ENCODE data around the gene KRT15.
"Not testable (repeated sequence)": the region's sequence is repeated elsewhere in the genome, so short reads cannot be mapped to it uniquely, and the experiment has no call there.

The KRT15 gene

GRCh38 chr17:41544491-41544892 is 25.8 kb upstream of the KRT15 start:
- DNase-seq (ENCODE audit: low read depth in 2 of 2): no peak

DNA sequence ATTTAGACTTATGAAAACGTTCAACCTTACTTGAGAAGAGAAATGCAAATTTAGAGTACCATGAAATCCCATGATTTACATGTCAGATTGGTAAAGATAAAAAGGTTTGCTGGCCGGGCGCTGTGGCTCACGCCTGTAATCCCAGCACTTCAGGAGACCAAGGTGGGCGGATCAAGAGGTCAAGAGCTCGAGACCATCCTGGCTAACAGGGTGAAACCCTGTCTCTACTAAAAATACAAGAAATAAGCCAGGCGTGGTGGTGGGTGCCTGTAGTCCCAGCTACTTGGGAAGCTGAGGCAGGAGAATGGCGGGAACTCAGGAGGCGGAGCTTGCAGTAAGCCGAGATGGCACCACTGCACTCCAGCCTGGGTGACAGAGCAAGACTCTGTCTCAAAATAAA is 24.1 kb upstream of the KRT15 start:
- DNase-seq (ENCODE audit: low read depth in 2 of 2): not testable (repeated sequence)

GRCh38 chr17:41542357-41542756 is 23.7 kb upstream of the KRT15 start:
- DNase-seq (ENCODE audit: low read depth in 2 of 2): no peak

DNA sequence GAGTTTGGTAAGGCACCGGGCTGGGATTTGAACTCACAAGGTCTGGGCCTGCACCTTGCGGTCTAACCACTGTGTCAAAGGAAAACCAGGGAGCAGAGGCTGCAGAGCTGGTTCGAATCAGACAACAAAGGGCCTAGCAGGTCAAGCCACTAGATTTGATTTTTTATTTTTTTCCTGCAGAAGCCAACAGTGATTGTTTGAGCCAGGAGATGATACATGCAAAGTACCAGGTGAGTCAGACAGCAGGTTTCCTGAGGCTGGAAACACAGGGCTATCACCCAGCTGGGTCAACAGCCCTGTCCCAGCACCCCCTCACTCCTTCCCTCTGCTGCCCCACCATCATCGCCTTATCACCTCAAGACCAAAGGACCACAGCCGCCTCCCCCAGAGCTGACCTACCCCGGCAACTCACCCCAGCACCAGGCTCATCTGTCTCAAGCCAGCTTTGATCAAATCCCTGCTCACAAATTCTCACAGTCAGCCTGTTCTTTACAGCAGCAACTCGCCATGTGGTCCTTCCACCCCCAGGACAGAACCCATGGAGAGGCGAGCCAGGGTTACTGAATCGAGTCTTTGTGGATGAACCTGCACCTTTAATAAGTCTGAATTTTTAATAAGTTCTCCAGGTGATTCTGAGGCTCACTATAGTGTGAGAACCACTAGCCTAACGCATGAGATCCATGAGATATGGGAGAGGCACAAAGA is 22.4 kb upstream of the KRT15 start:
- no peak for DNase-seq (ENCODE audit: low read depth in 2 of 2)

DNA sequence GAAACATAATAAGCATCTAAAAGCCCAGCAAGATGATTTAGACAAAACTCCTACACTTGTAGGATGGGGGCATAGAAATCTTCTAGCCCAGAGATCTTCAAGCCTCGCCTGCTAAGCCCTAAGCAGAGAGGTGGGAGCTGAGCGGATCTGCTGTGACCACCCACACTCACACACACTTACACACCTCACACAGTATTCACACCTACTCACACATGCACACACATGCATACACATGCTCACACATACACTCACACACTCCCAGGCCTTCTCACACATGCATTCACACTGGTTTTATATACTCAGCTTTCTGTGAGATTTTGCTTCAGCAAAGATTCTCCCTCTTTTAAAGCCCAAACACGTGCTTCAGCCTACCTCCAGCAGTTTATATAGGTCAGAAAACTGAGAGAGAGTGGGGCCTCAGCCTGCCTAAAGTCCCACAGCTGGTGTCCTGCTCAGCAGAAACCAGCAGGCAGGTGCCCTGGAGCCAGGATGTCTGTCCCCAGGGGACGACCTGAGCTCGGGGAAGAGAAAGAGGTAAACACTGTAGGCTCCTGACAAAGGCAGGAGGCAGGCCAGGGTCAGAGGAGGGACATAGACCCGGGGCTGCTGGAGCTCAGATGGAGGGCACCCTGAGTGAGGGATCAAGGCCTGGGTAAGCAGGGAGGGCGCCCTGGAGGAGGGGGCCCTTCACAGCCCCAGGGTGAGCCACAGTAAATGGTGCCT is 21.4 kb upstream of the KRT15 start:
- DNase-seq (ENCODE audit: low read depth in 2 of 2): no peak

DNA sequence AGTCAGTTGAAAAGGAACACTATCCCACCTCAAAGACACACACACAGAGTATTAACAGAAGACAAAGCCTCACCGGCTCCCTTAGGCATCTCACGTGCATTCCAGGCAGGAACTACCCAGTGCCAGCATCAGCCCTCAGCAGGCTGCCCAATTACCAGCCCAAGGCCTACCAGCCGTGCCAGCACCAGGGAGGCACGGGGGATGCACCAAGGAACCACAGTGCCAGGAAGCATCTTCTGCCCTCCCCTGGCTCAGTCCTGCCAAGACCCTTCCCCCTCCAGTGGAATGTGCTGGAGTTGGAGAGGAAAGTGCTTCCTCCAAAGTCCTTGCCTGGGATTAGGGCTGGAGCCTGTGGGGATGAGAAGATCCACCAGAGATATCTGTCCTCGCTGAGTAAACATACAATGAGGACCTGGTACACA is 20.4 kb upstream of the KRT15 start:
- no peak for DNase-seq (ENCODE audit: low read depth in 2 of 2)

- peak; percentile 38 to 45 for DNase-seq (ENCODE audit: low read depth in 2 of 2)
These were observed 19.9 kb upstream of the KRT15 start for GRCh38 chr17:41538565-41538991.

DNA sequence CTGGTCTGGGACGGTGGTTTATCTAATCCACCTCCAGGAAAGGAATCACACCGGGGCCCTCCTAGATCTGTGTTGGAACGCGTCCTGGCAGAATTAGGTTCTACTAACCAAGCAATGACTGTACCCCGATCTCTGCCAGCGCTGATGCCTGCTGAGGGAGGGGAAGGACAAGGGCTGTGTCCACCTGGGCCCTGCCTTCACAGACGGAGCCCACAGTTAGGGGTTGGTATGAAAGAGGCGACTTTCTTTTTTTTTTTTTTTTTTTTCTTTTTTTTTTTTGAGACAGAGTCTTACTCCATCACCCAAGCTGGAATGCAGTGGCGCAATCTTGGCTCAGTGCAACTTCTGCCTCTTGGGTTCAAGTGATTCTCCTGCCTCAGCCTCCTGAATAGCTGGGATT is 19.3 kb upstream of the KRT15 start:
- no peak for DNase-seq (ENCODE audit: low read depth in 2 of 2)

GRCh38 chr17:41537614-41537954 is 18.9 kb upstream of the KRT15 start:
- no peak for DNase-seq (ENCODE audit: low read depth in 2 of 2)

GRCh38 chr17:41536741-41537613 is 18.3 kb upstream of the KRT15 start:
- DNase-seq (ENCODE audit: low read depth in 2 of 2): no peak

DNA sequence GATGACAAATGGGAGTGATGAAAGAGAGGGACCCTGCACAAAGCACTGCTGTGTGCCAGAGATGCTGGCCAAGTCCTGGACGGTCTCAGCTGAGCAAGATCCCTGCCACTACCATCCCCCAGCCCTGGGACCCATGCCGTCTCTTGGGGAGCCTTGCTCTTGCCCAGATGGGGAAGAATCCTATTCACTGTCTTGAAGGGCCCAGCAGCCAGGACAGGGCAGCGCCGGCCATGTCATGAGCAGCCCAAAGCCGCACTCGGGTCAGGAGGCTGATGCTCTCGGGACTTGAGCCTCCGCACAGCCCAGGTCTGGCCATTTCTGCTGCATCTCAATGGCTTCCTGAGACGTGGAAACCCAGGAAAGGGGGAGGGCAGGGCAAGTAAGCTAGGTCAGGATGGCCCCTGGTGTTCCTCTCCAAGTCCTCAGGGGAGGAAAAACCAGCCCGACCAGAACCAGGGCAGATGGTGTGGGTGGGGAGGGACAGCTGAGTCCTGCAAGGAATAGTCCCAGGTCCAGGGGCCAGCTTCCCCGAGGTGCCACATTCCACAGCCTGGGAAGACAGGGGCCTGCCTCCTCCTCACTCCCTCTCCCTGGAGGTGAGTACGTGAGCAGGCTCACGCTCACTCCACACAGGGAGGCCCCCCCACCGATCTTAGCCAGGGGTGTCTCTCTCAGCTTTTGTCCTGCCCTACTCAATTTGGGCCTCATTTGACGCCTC is 17.2 kb upstream of the KRT15 start:
- DNase-seq (ENCODE audit: low read depth in 2 of 2): no peak

GRCh38 chr17:41534899-41535546 is 16.3 kb upstream of the KRT15 start:
- no peak for DNase-seq (ENCODE audit: low read depth in 2 of 2)

GRCh38 chr17:41533613-41534012 is 14.9 kb upstream of the KRT15 start:
- no peak for DNase-seq (ENCODE audit: low read depth in 2 of 2)

- DNase-seq (ENCODE audit: low read depth in 2 of 2): no peak
These were observed 14.4 kb upstream of the KRT15 start for GRCh38 chr17:41532947-41533570.

DNA sequence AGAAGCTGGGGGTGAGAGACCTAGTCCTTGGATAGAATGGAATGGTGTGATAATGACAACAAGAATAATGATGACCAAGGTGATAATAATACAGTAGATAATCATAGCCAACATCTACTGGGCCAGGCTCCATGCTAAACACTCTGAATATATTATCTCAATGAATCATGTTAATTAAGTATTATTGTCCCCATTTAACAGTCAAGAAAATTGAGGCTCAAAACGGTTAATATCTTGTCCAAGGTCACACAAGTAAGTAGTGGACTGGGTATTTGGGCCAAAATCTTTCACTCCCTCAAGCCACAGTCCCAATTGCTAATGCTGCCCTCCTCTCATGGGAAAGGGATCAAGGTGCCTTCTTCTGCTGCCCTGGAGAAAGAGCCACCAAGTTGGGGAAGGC is 13.3 kb upstream of the KRT15 start:
- DNase-seq (ENCODE audit: low read depth in 2 of 2): no peak

DNA sequence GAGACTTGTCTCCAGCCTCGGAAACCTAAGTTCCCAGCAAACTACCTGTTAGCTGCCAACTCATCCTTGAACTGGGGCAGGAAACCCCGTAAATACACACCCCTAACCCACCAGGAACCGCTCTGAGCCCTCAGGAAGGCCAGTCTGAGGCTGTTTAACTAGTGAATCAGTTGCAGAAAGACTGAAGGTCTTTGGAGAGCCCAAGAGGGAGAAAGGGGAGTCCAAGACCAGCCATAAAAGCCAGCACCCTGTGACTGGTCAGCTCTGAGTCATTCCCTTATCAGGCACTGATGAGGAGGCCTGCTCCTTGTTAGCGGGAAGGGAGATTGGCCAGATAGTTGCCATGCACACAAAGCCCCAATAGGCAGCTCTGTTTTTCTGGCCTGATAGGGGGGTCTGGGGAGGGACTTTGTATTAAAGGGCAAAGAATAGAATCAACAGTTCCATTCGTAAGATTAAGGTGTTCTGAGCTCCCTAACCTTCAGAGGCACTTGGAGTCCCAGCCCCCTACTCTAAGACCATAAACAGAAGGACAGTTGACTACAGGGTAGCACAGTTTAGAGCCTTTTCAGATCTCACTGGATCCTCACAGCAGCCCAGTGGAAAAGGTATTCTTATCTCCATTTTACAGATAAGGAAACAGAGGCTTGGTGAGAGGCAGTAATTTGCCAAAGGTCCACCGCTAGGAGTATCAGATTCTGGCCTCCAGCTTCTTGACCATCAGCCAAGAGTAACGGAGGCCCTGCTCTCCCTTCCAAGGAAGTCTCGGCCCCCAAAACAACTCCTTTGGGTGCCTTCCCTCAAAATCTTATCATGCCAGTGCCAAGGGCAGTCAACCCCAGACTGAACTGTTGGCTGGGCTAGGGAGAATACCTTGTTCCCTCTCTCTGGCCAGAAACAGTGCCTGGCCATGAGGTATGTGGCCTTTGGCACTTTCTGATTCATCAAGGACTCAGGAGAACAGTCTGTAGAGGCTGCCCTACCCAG is 11.7 kb upstream of the KRT15 start:
- no peak for DNase-seq (ENCODE audit: low read depth in 2 of 2)

DNA sequence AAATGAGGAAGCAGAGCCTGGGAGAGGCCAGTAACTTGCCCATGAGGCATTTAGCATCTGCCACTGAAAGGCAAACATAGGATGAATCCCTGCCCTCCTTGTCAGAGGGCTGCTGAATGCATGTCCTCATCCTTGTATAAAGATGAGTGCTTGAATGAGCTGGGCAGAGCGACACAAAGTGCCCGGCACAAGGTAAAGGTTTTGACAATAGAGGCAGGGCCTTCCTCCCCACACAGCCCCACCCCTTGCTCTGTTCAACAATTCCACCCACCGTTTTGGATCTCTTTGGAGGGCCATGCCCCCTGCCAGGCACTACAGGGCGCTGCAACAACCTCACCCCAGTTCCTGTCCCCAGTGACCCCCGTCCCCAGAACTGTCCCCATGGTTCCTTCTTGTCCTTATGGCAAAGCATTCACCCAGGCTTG is 10.8 kb upstream of the KRT15 start:
- no peak for DNase-seq (ENCODE audit: low read depth in 2 of 2)

- no peak for DNase-seq (ENCODE audit: low read depth in 2 of 2)
These were observed 10.3 kb upstream of the KRT15 start for GRCh38 chr17:41528959-41529353.

Data from fibroblast of skin of left quadriceps (primary cell).